H1 (cell line): Measurements from ENCODE around the gene GDPD5. TPM values are rescaled to one million over a fixed set of nuclear protein-coding genes. Genes with fewer than 3 reads are reported as not detected.

Source experiments
- CTCF ChIA-PET: fragments of 300-600 bp; sonication (Branson Sonifier 250); formaldehyde crosslinking; loops from one replicate; lab custom pipeline; 2021; ENCODE audit not compliant: partially characterized antibody; lab: Charles Lee
- POLR2A ChIA-PET: fragments of 300-600 bp; sonication (Branson Sonifier 250); formaldehyde crosslinking; loops from one replicate; lab custom pipeline; 2021; ENCODE audit warnings: inconsistent platforms; ENCODE audit not compliant: partially characterized antibody; lab: Charles Lee
- DNase-seq, 2 experiments: peaks; one replicate each; pipeline versions ENCODE4 v3.0.0 to v3.0.0-alpha.2; 2010 to 2022; ENCODE audit warnings: low spot score in 2 of 2, low read depth in 1 of 2, mixed read lengths in 1 of 2
- FAIRE-seq: peaks from 2 replicates; lab custom pipeline; 2011; peaks lifted over from hg19 to GRCh38; lab: Jason Lieb, UNC
- H2AFZ ChIP-seq: 2 replicates; pipeline ENCODE4 v1.8.1; 2012; ENCODE audit warnings: low read length, inconsistent platforms
- H2AK5ac ChIP-seq: 2 replicates; pipeline ENCODE4 v1.6.1; 2013; ENCODE audit warnings: low read depth, low read length
- H2BK120ac ChIP-seq: replicated peaks from 2 replicates; pipeline ENCODE3; 2013; ENCODE audit warnings: low read depth, low read length, inconsistent platforms
- H2BK12ac ChIP-seq: 2 replicates; pipeline ENCODE4 v1.6.1; 2013; ENCODE audit warnings: low read depth, low read length
- H2BK15ac ChIP-seq: 2 replicates; pipeline ENCODE4 v1.6.1; 2013; ENCODE audit warnings: low read length
- H2BK20ac ChIP-seq: 2 replicates; pipeline ENCODE4 v1.6.1; 2013; ENCODE audit warnings: low read length
- H2BK5ac ChIP-seq: 2 replicates; pipeline ENCODE4 v1.6.1; 2013; ENCODE audit warnings: low read depth, low read length
- H3K14ac ChIP-seq: 2 replicates; pipeline ENCODE4 v1.6.1; 2013; ENCODE audit warnings: inconsistent platforms; ENCODE audit not compliant: insufficient read length
- H3K18ac ChIP-seq: 2 replicates; pipeline ENCODE4 v1.6.1; 2013; ENCODE audit warnings: low read length; ENCODE audit errors: extremely low read depth
- H3K23ac ChIP-seq: 2 replicates; pipeline ENCODE4 v1.6.1; 2013; ENCODE audit warnings: inconsistent platforms; ENCODE audit not compliant: insufficient read length
- H3K23me2 ChIP-seq: 2 replicates; pipeline ENCODE4 v1.6.1; 2013; ENCODE audit warnings: low read depth, low read length
- H3K27ac ChIP-seq: 2 replicates; pipeline ENCODE4 v1.6.1; 2011; ENCODE audit warnings: low read depth, low read length, inconsistent platforms
- H3K27me3 ChIP-seq, 4 experiments: replicated peaks in 1 of 4; 1 replicate in 1 of 4; 2 replicates in 3 of 4; pipeline versions ENCODE4 v1.6.1 to v1.8.1; 2011 to 2013; ENCODE audit warnings: low read length in 3 of 4, mild to moderate bottlenecking in 3 of 4, inconsistent platforms in 2 of 4, mixed read lengths in 2 of 4, moderate library complexity in 1 of 4; ENCODE audit not compliant: control insufficient read depth in 3 of 4, insufficient read depth in 3 of 4; ENCODE audit errors: extremely low read depth in 1 of 4
- H3K36me3 ChIP-seq, 4 experiments: 2 replicates each; pipeline versions ENCODE4 v1.6.1 to v1.8.1; 2011 to 2013; ENCODE audit warnings: mild to moderate bottlenecking in 4 of 4, low read length in 3 of 4, moderate library complexity in 2 of 4, control low read depth in 1 of 4, inconsistent platforms in 1 of 4; ENCODE audit not compliant: insufficient read depth in 4 of 4, control insufficient read depth in 2 of 4
- H3K4ac ChIP-seq: replicated peaks from 2 replicates; pipeline ENCODE3; 2013; ENCODE audit warnings: low read length, low read depth, mixed read lengths, inconsistent platforms; ENCODE audit not compliant: insufficient read length
- H3K4me1 ChIP-seq, 4 experiments: replicated peaks in 1 of 4; 1 replicate in 1 of 4; 2 replicates in 3 of 4; pipeline versions ENCODE4 v1.6.1 to v1.8.1; 2011 to 2013; ENCODE audit warnings: low read length in 3 of 4, inconsistent platforms in 2 of 4, mixed read lengths in 1 of 4; ENCODE audit not compliant: insufficient read depth in 4 of 4, control insufficient read depth in 3 of 4
- H3K4me2 ChIP-seq, 2 experiments: 2 replicates each; pipeline versions ENCODE4 v1.6.1 to v1.8.1; 2011 to 2013; ENCODE audit warnings: low read depth in 2 of 2, low read length in 2 of 2, control low read depth in 1 of 2, inconsistent platforms in 1 of 2, mild to moderate bottlenecking in 1 of 2; ENCODE audit not compliant: insufficient read depth in 1 of 2
- H3K4me3 ChIP-seq, 4 experiments: fragments of 200-600, 300-600 bp in 1 of 4; sonication (generic), shearing (Covaris generic), sonication (Bioruptor Twin) in 1 of 4; 2 replicates each; pipeline versions ENCODE4 v1.5.1 to v1.8.1; 2011 to 2016; ENCODE audit warnings: low read length in 4 of 4, low read depth in 3 of 4, control low read depth in 2 of 4, inconsistent platforms in 2 of 4, mild to moderate bottlenecking in 2 of 4, mixed read lengths in 1 of 4, moderate library complexity in 1 of 4; ENCODE audit not compliant: insufficient read depth in 2 of 4; ENCODE audit errors: extremely low read depth in 1 of 4
- H3K56ac ChIP-seq: replicated peaks from 2 replicates; pipeline ENCODE3; 2013; ENCODE audit warnings: low read depth, mild to moderate bottlenecking, mixed read lengths, low read length, inconsistent platforms; ENCODE audit not compliant: insufficient read length
- H3K79me1 ChIP-seq: 2 replicates; pipeline ENCODE4 v1.6.1; 2013; ENCODE audit warnings: low read depth, low read length, control low read depth
- H3K79me2 ChIP-seq, 2 experiments: 2 replicates each; pipeline versions ENCODE4 v1.6.1 to v1.8.1; 2012 to 2013; ENCODE audit warnings: low read length in 2 of 2, mild to moderate bottlenecking in 2 of 2, inconsistent platforms in 1 of 2; ENCODE audit not compliant: insufficient read depth in 2 of 2, control insufficient read depth in 1 of 2
- H3K9ac ChIP-seq, 4 experiments: replicated peaks in 1 of 4; 1 replicate in 1 of 4; 2 replicates in 3 of 4; pipeline versions ENCODE4 v1.6.1 to v1.8.1; 2011 to 2013; ENCODE audit warnings: low read depth in 3 of 4, low read length in 3 of 4, control low read depth in 2 of 4, mild to moderate bottlenecking in 2 of 4, moderate library complexity in 2 of 4, inconsistent platforms in 1 of 4; ENCODE audit errors: extremely low read depth in 1 of 4
- H3K9me3 ChIP-seq, 2 experiments: 2 replicates each; pipeline versions ENCODE4 v1.6.1 to v1.8.1; 2012 to 2013; ENCODE audit warnings: mild to moderate bottlenecking in 2 of 2, moderate library complexity in 2 of 2, control low read depth in 1 of 2, inconsistent platforms in 1 of 2, low read depth in 1 of 2, low read length in 1 of 2, mixed read lengths in 1 of 2; ENCODE audit not compliant: insufficient read depth in 2 of 2
- H4K20me1 ChIP-seq, 2 experiments: replicated peaks in 1 of 2; 2 replicates each; pipeline versions ENCODE3 to v1.8.1; 2011 to 2013; ENCODE audit warnings: inconsistent platforms in 2 of 2, low read length in 2 of 2, mild to moderate bottlenecking in 1 of 2; ENCODE audit not compliant: insufficient read depth in 2 of 2, control insufficient read depth in 1 of 2
- H4K5ac ChIP-seq: 2 replicates; pipeline ENCODE4 v1.6.1; 2013; ENCODE audit warnings: low read length, low read depth, mixed read lengths, inconsistent platforms; ENCODE audit not compliant: insufficient read length
- H4K8ac ChIP-seq: 2 replicates; pipeline ENCODE4 v1.8.0; 2013; ENCODE audit warnings: mild to moderate bottlenecking, moderate library complexity, low read length, inconsistent platforms; ENCODE audit not compliant: insufficient read depth; ENCODE audit errors: extremely low read depth
- H4K91ac ChIP-seq: replicated peaks from 2 replicates; pipeline ENCODE3; 2013; ENCODE audit warnings: low read length, mixed read lengths, inconsistent platforms; ENCODE audit not compliant: insufficient read length
- EZH2 ChIP-seq: fragments of 200-600 bp; sonication (generic); IDR thresholded peaks from 2 replicates; pipeline ENCODE4 v1.7.1; 2012; ENCODE audit warnings: low read depth, mild to moderate bottlenecking, moderate library complexity, low read length, inconsistent platforms; ENCODE audit not compliant: severe bottlenecking
- GTF2F1 ChIP-seq: IDR thresholded peaks from 2 replicates; pipeline ENCODE4 v1.6.1; 2012; ENCODE audit warnings: low read depth, low read length, improper control_type of control experiment, borderline replicate concordance
- KDM5A ChIP-seq: fragments of 200-600 bp; IDR thresholded peaks from 2 replicates; pipeline ENCODE4 v1.7.1; 2012; ENCODE audit warnings: mild to moderate bottlenecking, low read length, inconsistent platforms, mixed read lengths
- RBBP5 ChIP-seq: IDR thresholded peaks from 2 replicates; pipeline ENCODE4 v1.7.1; 2012; ENCODE audit warnings: low read depth, mild to moderate bottlenecking, inconsistent platforms, low read length, moderate library complexity, borderline replicate concordance
- RNF2 ChIP-seq: fragments of 200-900, 300-1000 bp; sonication (generic); IDR thresholded peaks from 2 replicates; pipeline ENCODE4 v1.7.1; 2016; ENCODE audit warnings: borderline replicate concordance, low read depth, mild to moderate bottlenecking, antibody characterized with exemption, low read length; ENCODE audit not compliant: poor library complexity, severe bottlenecking; ENCODE audit errors: missing control alignments
- TAF1 ChIP-seq: IDR thresholded peaks from 2 replicates; pipeline ENCODE4 v1.6.1; 2011; ENCODE audit warnings: mild to moderate bottlenecking, low read depth, low read length
- WGBS, 2 experiments: shearing (Covaris generic) in 1 of 2; methylation state at CpG; one replicate each; pipeline versions ENCODE4 v1.1.6 to v1.1.7; 2013 to 2015; ENCODE audit warnings: low lambda C conversion rate in 2 of 2, mixed read lengths in 2 of 2, inconsistent platforms in 1 of 2, low coverage in 1 of 2, missing lambda C conversion rate in 1 of 2; ENCODE audit not compliant: insufficient replicate concordance in 2 of 2, insufficient coverage in 1 of 2, insufficient read length in 1 of 2; ENCODE audit errors: extremely low coverage in 1 of 2, missing lambda C conversion rate in 1 of 2; 5-methylcytosine and 5-hydroxymethylcytosine counted together
- polyA plus RNA-seq, 7 experiments: library from polyadenylated mRNA; depleted of rRNA in 3 of 7; stranded (reverse) in 5 of 7; unstranded in 2 of 7; fragments of >200 nt in 5 of 7; fragments of 200-250 nt in 2 of 7; gene quantifications; 1 replicate in 5 of 7; 2 replicates in 1 of 7; 4 replicates in 1 of 7; pipeline versions ENCODE4 v1.2.1 to v1.2.3, GENCODE V29; 2011 to 2013; ENCODE audit warnings: missing spikeins in 2 of 7, mixed read lengths in 2 of 7
- total RNA-seq: library from RNA; stranded (reverse); fragmentation: NEBNext Ultra II Directional; extraction: Animal tissue kit (Norgen Biotek cat#: 25700); gene quantifications from 2 replicates; pipeline ENCODE4 v1.2.1, GENCODE V29; 2021

GDPD5 gene
- total and polyA plus RNA-seq, 2 of the 8 experiments (the other 6 are each of a cell fraction or from before 2014, with no cell fraction given), result 7.8 to 8.6 TPM

GRCh38 chr11:75421902-75422247 is 103.9 kb downstream of the GDPD5 start:
- POLR2A ChIA-PET, result interaction anchor here (4.8 to 27.9 kb wide), 2 partner anchors 9 to 21 kb away, joined by 36 to 570 read pairs; partner anchors contain the start of gene RPS3
- peaks cover 2 to 6% of the 10 kb centered on the region in 2 experiments for H4K20me1 ChIP-seq
- FAIRE-seq, result no peak
- no peaks in the 10 kb centered on the region for H3K79me1 ChIP-seq
- no peak overlapping the region for H2AK5ac ChIP-seq
- no peak overlapping the region for H2BK20ac ChIP-seq
- CTCF ChIA-PET, result interaction anchor here (0.7 to 18.5 kb wide), 8 partner anchors 10 to 142 kb away, joined by 3 to 201 read pairs (median 5); no protein-coding TSS in a partner anchor
- H3K27ac ChIP-seq, result no peak overlapping the region
- H4K8ac ChIP-seq, result no peak overlapping the region
- 95% methylated on average over 2 of the region's 2 CpGs; no CpG with 5 or more reads in 1 of the 2 experiments for WGBS, 2 experiments
- peaks cover 0 to 8% (median 0%) of the 10 kb centered on the region in 4 experiments; a peak in 3 of 8 replicates for H3K36me3 ChIP-seq
- no peak overlapping the region for H3K9ac ChIP-seq
- no peak overlapping the region for H2BK15ac ChIP-seq
- H3K23ac ChIP-seq, result no peak overlapping the region
- no peaks in the 10 kb centered on the region for H3K79me2 ChIP-seq
- H2AFZ ChIP-seq, result no peak overlapping the region
- H2BK5ac ChIP-seq, result no peak overlapping the region
- H3K9me3 ChIP-seq, result no peaks in the 10 kb centered on the region
- no peak overlapping the region for H4K91ac ChIP-seq
- H3K56ac ChIP-seq, result no peak overlapping the region
- H3K4ac ChIP-seq, result no peak overlapping the region
- H3K4me2 ChIP-seq, result no peak overlapping the region
- H3K4me3 ChIP-seq, result no peak overlapping the region
- no peak overlapping the region for H3K14ac ChIP-seq
- H3K27me3 ChIP-seq, result peaks cover 0 to 2% (median under 1%) of the 10 kb centered on the region in 4 experiments; a peak in 2 of 7 replicates
- no peak overlapping the region for H2BK12ac ChIP-seq
- no peak for TF ChIP-seq GTF2F1
- no peak for TF ChIP-seq KDM5A
- TF ChIP-seq RBBP5, result no peak
- no peak for TF ChIP-seq TAF1
- TF ChIP-seq EZH2, result no peak
- no peak for TF ChIP-seq RNF2
- TF ChIP-seq, all 59 proteins: peak for 0
- Histone ChIP-seq H4K5ac (no peak overlapping the region), H2BK120ac (no peak overlapping the region), H3K23me2 (no peaks in the 10 kb centered on the region), H3K4me1 (peaks cover 0 to 5% (median 3%) of the 10 kb centered on the region in 4 experiments; a peak in 3 of 7 replicates), H3K18ac (no peak overlapping the region)
- DNase-seq, result no peak
